HK-2 (cell line): Measurements from ENCODE around the gene MYLK3.
"Not testable (repeated sequence)": the region's sequence is repeated elsewhere in the genome, so short reads cannot be mapped to it uniquely, and the experiment has no call there.

Source experiments
- DNase-seq: peaks from one replicate; pipeline ENCODE4 v3.0.0-alpha.2; 2018; ENCODE audit not compliant: unreplicated experiment

MYLK3 gene

DNA sequence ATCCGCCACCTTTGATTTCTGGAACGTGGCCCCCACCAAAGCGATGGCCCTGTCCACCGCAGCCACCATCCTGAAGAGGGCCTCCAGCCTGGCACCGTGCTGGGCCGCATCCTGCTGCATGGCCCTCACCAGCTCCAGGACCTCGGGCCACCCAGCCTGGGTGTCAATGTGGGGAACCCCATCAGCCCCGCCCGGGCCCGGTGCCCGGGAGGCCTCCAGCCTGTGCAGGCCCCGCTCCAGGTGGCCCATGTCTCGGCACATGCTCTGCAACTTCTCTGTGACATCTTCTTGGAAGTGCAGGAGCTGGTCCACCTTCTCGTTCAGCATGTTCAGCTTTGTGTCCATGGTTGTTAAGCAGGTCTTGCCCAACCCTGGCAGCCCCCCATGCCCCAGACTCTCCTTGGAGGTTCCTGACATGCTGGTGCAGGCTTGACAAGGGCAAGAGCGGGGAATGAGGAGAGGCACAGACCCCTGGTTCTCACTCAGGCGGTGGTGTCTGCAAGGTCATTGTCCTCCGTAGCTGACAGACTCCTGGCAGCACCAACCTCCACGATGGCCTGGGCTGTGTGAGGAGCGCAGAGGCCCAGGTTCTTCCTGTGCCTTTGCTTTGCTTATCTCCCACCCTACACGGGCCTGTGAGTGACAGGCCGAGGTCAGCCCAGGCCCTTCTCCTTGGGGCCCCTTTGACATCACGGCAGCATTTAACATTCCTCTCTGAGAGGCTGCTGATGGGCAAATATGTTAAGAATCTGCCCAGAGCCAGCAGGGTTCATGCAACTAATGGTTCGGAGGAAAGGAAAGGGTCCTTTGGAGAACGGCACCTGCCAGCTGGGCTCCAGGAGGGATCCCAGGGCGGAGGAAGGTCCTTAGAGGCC lies at the start of gene MYLK3:
TSS of gene MYLK3 (minus strand) at position 568 of the 875 bp plus-strand sequence. CDS start at position 417, 151 bp downstream.
- DNase-seq, result no peak

DNA sequence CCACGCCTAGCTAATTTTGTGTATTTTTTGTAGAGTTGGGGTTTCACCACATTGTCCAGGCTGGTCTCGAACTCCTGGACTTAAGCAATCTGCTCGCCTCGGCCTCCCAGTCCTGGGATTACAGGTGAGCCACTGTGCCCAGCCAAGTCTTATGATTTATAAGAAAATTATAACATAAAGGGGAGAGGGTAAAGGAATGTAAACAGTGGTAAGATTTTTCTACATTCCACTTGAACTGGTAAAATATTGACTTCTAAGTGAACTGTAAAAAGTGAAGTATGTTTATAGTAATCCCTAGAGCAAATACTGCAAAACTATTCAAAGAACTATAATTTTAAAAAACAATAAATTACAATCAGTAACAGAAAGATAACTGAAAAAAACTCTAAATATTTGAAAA lies 49.4 kb upstream of the MYLK3 start:
- DNase-seq, result no peak

DNA sequence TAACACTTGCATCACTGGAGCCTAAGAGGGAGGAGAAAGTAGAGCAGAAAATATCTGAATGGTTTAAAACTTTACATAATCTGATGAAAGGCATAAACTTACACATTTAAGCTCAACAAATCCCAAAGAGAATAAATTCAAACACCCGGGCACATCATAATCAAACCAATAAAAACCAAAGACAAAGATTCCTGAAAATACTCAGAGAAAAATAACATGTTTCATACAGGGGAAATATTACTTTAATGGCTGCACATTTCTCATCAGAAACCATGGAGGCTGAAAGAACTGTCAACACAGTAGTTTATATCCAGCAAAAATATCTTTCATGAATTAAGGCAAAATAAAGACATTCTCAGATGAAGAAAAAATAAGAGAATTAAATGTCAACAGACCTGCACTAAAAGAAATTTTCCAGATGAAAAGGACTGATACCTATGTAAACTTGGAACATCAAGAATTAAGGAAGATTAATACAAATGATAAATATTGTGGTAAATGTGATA lies 48.7 kb upstream of the MYLK3 start:
- DNase-seq, result no peak

DNA sequence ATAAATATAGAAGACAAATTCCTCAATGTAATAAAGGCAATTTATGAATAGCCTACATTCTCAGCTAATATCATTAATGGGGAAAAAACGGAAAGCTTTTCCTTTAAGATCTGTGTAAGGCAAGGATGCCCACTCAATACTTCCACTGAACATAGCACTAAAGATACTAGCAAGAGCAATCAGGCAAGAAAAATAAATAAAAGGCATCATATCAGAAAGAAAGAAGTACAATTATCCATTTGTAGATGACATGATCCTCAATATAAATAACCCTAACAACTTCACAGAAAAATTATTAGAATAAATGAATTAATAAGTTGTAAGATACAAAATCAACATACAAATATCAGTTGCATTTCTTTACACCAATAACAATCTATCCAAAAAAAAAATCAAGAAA lies 45.7 kb upstream of the MYLK3 start:
- DNase-seq, result no peak

GRCh38 chr16:46790599-46791270 lies 42.6 kb upstream of the MYLK3 start:
- DNase-seq, result no peak

DNA sequence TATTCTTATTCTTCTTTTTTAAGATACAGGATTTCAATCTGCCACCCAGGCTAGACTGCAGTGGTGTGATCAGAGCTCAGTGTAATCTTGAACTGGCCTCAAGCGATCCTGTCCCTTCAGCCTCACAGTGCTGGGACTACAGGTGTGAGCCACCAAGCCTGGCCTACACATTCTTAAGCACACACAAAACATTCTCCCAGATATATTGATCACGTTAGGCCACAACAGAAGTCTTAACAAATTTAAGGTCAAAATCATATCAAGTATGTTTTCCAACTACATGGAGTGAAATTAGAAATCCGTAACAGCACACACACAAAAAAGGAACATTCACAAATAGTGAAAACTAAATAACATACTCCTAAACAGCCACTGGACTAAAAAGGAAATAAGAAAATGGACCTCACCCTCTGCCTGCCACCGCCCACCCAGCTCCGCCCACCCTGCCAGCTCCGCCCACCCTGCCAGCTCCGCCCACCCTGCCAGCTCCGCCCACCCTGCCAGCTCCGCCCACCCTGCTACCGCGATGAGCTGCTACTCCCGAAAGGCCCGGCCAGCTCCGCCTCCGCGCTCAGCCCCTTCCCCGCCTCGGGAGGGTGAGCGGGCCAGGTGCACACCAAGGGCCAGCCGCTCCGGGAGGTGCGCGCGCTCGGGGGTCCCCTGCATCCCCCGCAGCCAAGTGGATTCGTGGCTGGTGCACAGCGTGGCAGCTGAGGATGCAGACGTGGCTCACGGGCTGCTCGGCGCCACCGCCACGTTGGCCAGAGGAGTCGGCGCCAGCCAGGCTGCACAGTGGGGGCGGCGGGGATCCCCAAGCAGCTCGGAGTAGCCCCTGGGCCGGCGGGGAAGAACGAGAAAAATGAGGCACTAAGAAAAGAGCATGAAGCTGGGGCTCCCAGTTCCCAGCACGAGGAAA lies 41.6 kb upstream of the MYLK3 start:
- peak; percentile 34 for DNase-seq

GRCh38 chr16:46788891-46789474 lies 40.8 kb upstream of the MYLK3 start:
- no peak for DNase-seq

DNA sequence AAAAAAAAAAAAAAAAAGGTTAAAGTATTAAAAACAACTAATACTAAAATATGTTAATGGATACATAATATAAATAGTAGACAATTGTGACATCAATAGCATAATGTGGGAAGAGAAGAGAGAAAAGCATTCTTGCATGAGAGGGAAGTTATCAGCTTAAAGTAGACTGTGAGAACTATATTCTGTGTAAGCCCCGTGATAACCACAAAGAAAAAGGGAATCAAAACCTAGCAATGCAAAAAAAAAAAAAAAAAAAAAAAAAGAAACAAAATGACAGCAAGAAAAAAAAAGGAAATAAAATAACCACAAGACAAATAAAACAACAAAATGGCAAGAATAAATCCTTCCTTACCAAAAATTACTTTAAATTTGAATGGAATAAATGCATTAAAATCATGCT lies 39.8 kb upstream of the MYLK3 start:
- no peak for DNase-seq

- DNase-seq, result no peak
These were observed 37.1 kb upstream of the MYLK3 start for GRCh38 chr16:46785076-46785845.

DNA sequence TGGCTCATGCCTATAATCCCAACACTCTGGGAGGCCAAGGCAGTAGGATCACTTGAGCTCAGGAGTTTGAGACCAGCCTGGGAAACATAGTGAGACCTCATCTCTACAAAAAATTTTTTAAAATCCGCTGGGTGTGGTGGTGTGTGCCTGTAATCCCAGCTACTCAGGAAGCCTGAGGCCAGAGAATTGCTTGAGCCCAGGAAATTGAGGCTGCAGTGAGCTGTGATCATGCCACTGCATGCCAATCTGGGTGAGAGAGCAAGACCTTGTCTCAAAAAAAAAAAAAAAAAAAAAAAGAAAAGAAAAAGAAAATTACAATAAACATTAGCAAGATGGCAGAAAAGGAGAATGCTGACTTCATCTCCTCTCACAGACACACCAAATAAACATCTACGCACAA lies 36.4 kb upstream of the MYLK3 start:
- not testable (repeated sequence) for DNase-seq

DNA sequence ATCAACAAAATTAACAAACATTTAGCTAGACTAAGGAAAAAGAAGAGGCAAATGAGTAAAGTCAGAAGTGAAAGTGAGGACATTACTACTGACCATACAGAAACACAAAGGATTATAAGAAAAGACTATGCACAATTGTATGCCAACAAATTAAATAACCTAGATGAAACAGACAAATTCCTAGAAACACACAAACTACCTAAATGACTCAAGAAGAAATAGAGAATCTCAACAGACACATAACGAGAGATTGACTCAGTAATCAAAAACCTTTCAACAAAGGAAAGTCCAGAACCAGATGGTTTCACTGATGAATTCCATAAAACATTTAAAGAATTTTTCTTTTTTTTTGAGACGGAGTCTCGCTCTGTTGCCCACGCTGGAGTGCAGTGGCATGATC lies 35.7 kb upstream of the MYLK3 start:
- DNase-seq, result no peak

- no peak for DNase-seq
These were observed 34.2 kb upstream of the MYLK3 start for GRCh38 chr16:46782320-46782719.

DNA sequence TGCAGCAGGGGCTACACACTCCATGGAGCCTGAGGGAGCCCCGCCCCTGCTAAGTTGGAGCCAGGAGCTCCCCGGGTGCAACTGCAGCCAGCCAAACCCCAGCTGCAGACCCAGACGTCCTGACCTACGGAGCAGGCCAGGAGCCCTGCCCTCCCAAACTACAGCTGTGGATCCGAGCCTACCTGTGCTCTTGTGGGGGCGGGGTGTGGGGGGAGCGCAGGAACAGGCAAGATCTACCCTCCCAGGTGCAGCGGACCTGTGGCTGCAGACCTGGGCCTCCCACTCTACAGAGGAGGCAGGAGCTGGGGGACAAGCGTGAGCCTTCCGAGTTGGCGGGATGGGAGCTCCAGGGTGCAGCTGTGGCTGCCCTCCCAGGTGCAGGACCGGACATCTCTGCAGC lies 29.7 kb upstream of the MYLK3 start:
- no peak for DNase-seq

- no peak for DNase-seq
These were observed 27.1 kb upstream of the MYLK3 start for GRCh38 chr16:46775214-46775613.

- DNase-seq, result no peak
These were observed 26.6 kb upstream of the MYLK3 start for GRCh38 chr16:46774743-46775177.

GRCh38 chr16:46772463-46772862 lies 24.3 kb upstream of the MYLK3 start:
- DNase-seq, result no peak

- DNase-seq, result no peak
These were observed 20.7 kb upstream of the MYLK3 start for GRCh38 chr16:46768809-46769208.

DNA sequence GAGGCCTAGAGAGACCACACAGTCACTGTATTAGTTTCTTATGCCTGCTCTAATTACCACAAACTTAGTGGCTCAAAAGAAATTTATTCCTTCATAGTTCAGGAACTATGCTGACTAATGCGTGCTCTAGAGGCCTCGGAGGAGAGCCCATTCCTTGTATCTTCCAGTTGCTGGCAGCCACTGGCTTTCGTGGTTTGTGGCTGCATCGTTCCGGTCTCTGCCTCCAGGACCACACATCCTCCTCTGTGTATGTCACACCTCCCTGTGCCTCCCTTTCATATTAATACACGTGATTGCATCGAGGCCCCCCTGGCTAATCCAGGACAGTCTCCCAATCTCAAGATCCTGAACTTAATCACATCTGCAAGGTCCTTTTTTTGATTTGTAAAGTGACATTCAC lies 16.9 kb upstream of the MYLK3 start:
- peak; percentile 58 for DNase-seq

DNA sequence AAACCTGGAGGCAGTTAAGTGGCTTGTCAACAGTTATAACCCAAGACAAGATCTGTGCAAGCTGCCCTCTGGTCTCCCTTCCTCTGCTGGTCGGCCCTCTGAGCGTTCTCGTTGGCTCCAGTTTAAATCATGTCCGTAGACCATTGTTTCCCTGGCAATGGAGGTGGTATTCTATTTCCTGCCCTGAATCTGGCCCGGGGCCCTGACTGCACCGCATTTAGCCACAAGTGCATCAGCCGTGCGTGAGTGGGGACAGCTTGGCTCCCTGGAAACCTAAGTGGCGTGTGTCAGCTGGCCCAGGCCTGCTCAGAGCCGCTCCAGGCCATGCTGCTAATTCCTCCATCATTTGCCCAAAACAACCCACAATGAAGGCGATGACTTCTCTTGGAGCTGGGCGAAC lies 15.0 kb upstream of the MYLK3 start:
- no peak for DNase-seq

DNA sequence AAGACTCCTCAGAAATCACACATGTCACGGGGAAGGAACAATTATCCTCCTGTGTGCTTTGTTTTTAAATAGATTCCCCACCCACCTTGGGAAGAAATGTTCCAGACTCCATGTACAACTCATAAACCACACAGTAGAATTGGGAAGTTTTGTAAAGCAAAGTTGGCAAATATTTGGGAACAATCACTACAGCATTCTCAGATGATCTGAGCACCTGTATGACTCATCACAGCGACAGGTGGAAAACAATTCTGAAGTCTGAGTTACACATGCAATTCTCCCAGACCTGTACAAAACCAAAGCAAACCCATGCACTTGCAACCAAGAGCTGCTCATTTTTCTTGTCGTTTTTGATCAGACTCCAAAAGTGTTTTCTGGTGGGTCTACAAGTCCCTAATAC lies 14.4 kb upstream of the MYLK3 start:
- DNase-seq, result no peak

- no peak for DNase-seq
These were observed 11.2 kb upstream of the MYLK3 start for GRCh38 chr16:46759309-46759708.
